HEK293T (cell line): ENCODE measurements around the gene ANO1.

ENCODE experiments used
- FOXK2 ChIP-seq: fragments of 450-650 bp; IDR thresholded peaks from 2 replicates; pipeline ENCODE4 v1.6.1; 2016; ENCODE audit warnings: mild to moderate bottlenecking
- FOXM1 ChIP-seq: fragments of 450-650 bp; IDR thresholded peaks from 2 replicates; pipeline ENCODE4 v1.6.1; 2017; ENCODE audit warnings: mild to moderate bottlenecking, borderline replicate concordance
- HDGF ChIP-seq: fragments of 450-650 bp; IDR thresholded peaks from 2 replicates; pipeline ENCODE4 v1.6.1; 2017; ENCODE audit warnings: antibody characterized with exemption, borderline replicate concordance
- SUZ12 ChIP-seq: fragments of 450-650 bp; IDR thresholded peaks from 2 replicates; pipeline ENCODE4 v1.6.1; 2016; ENCODE audit warnings: mild to moderate bottlenecking

- no peak for TF ChIP-seq SUZ12
- no peak for TF ChIP-seq FOXM1
- no peak for TF ChIP-seq HDGF
- TF ChIP-seq FOXK2 = no peak
Observed at GRCh38 chr11:70131606-70132190, 53.6 kb downstream of the ANO1 start.
